Tibial nerve (tissue), 4 donors: Measurements from ENCODE around the gene IGLL5. TPM values are rescaled to one million over a fixed set of nuclear protein-coding genes. Genes with fewer than 3 reads are reported as not detected.
A peak's percentile ranks its signal among the peaks of the same experiment; 100 is the strongest.

ENCODE experiments used
- DNase-seq, 2 donors: peaks; one replicate each; pipeline ENCODE4 v3.0.0-alpha.2; 2019; ENCODE audit warnings: low spot score in 2 of 2
- H3K27ac ChIP-seq, 4 donors: fragments of 200-600 bp; sonication (generic) in 3 of 4; one replicate each; pipeline ENCODE4 v1.5.1; 2017 to 2019; ENCODE audit warnings: mild to moderate bottlenecking in 1 of 4
- H3K27me3 ChIP-seq, 2 donors: fragments of 200-600 bp; sonication (generic) in 1 of 2; one replicate each; pipeline versions ENCODE4 v1.5.1 to v1.6.0; 2017 to 2019
- H3K36me3 ChIP-seq, 3 donors: fragments of 200-600 bp; sonication (generic); one replicate each; pipeline ENCODE4 v1.5.1; 2018 to 2019
- H3K4me1 ChIP-seq, 4 donors: fragments of 200-600 bp; sonication (generic) in 3 of 4; one replicate each; pipeline ENCODE4 v1.5.1; 2017 to 2019
- H3K4me3 ChIP-seq, 4 donors: fragments of 200-600 bp; sonication (generic) in 3 of 4; one replicate each; pipeline ENCODE4 v1.5.1; 2017 to 2019; ENCODE audit warnings: mild to moderate bottlenecking in 1 of 4, moderate library complexity in 1 of 4
- H3K9me3 ChIP-seq, 4 donors: fragments of 200-600 bp; sonication (generic) in 3 of 4; one replicate each; pipeline ENCODE4 v1.5.1; 2017 to 2019
- CTCF ChIP-seq, 5 experiments: fragments of 200-600 bp in 3 of 5; fragments of 450-650 bp in 2 of 5; sonication (generic) in 3 of 5; IDR thresholded peaks; one replicate each; pipeline ENCODE4 v1.5.1; 2016 to 2019; ENCODE audit warnings: antibody characterized with exemption in 5 of 5, mild to moderate bottlenecking in 3 of 5, moderate library complexity in 2 of 5
- EP300 ChIP-seq, 2 donors: sonication (generic); formaldehyde crosslinking; IDR thresholded peaks; one replicate each; pipeline ENCODE4 v1.6.1; 2017; ENCODE audit warnings: antibody characterized with exemption in 2 of 2, mild to moderate bottlenecking in 1 of 2
- POLR2A ChIP-seq, 2 donors: fragments of 450-650 bp; IDR thresholded peaks; one replicate each; pipeline ENCODE4 v1.6.1; 2017; ENCODE audit warnings: antibody characterized with exemption in 2 of 2, mild to moderate bottlenecking in 2 of 2, moderate library complexity in 2 of 2
- WGBS, 2 donors: methylation state at CpG; one replicate each; pipeline ENCODE4 v1.1.5; 2018; 5-methylcytosine and 5-hydroxymethylcytosine counted together
- small RNA-seq: library from RNA; depleted of rRNA; stranded (forward); fragments of <200 nt; gene quantifications from one replicate; pipeline ENCODE3, GENCODE V24; 2016
- total RNA-seq, 4 donors: library from RNA; depleted of rRNA; stranded (reverse); fragments of >200 nt; gene quantifications; one replicate each; pipeline ENCODE4 v1.1.0, GENCODE V29; 2016

The IGLL5 gene
- total RNA-seq, 4 donors from 2014 or later = 0.66 to 2.7 (median 2.1) TPM; not detected in 1

GRCh38 chr22:22942511-22943329 is 55.1 kb downstream of the IGLL5 start:
- H3K27ac ChIP-seq = no peak overlapping the region
- peak; percentile 3 to 39 for DNase-seq
- H3K27me3 ChIP-seq = no peaks in the 10 kb centered on the region
- no peaks in the 10 kb centered on the region for H3K4me1 ChIP-seq
- H3K36me3 ChIP-seq = no peaks in the 10 kb centered on the region
- 55% methylated on average over 12 of the region's 12 CpGs for WGBS, 2 donors
- TF ChIP-seq EP300 (IDR thresholded peaks at IDR 0.05) (no peak), POLR2A (IDR thresholded peaks at IDR 0.05) (no peak), CTCF (IDR thresholded peaks at IDR 0.05) (peak; percentile 32 to 49 (median 38))
- no peak overlapping the region for H3K4me3 ChIP-seq
- no peaks in the 10 kb centered on the region for H3K9me3 ChIP-seq

GRCh38 chr22:22943521-22944267 is 56.1 kb downstream of the IGLL5 start:
- Histone ChIP-seq H3K9me3 (no peaks in the 10 kb centered on the region), H3K4me1 (no peaks in the 10 kb centered on the region), H3K27me3 (no peaks in the 10 kb centered on the region), H3K4me3 (no peak overlapping the region), H3K36me3 (no peaks in the 10 kb centered on the region), H3K27ac (no peak overlapping the region)
- 71 to 77% methylated on average over 14 of the region's 14 CpGs for WGBS, 2 donors
- no peak for DNase-seq
- TF ChIP-seq EP300 (IDR thresholded peaks at IDR 0.05) (no peak), CTCF (IDR thresholded peaks at IDR 0.05) (no peak), POLR2A (IDR thresholded peaks at IDR 0.05) (no peak)

- no peaks in the 10 kb centered on the region for H3K9me3 ChIP-seq
- H3K27ac ChIP-seq = no peak overlapping the region
- no peaks in the 10 kb centered on the region for H3K36me3 ChIP-seq
- no peak for DNase-seq
- no peak overlapping the region for H3K4me3 ChIP-seq
- TF ChIP-seq CTCF (IDR thresholded peaks at IDR 0.05) (no peak), EP300 (IDR thresholded peaks at IDR 0.05) (no peak), POLR2A (IDR thresholded peaks at IDR 0.05) (no peak)
- WGBS, 2 donors = 77 to 82% methylated on average over 17 of the region's 18 CpGs
- H3K4me1 ChIP-seq = no peaks in the 10 kb centered on the region
- no peaks in the 10 kb centered on the region for H3K27me3 ChIP-seq
These were observed 56.8 kb downstream of the IGLL5 start for GRCh38 chr22:22944268-22944985.

GRCh38 chr22:22945195-22945594 is 57.6 kb downstream of the IGLL5 start:
- DNase-seq = no peak
- Histone ChIP-seq H3K36me3 (no peaks in the 10 kb centered on the region), H3K9me3 (no peaks in the 10 kb centered on the region), H3K27ac (no peak overlapping the region), H3K4me3 (no peak overlapping the region), H3K4me1 (no peaks in the 10 kb centered on the region), H3K27me3 (no peaks in the 10 kb centered on the region)
- WGBS, 2 donors = 78 to 89% methylated on average over 4 of the region's 4 CpGs
- TF ChIP-seq POLR2A (IDR thresholded peaks at IDR 0.05) (no peak), CTCF (IDR thresholded peaks at IDR 0.05) (no peak), EP300 (IDR thresholded peaks at IDR 0.05) (no peak)

Small RNA genes within 50 kb of the gene (small RNA-seq; reads per million reads assigned to genes)
- not detected for gene IGLC4
- not detected for gene IGLC5
- gene IGLJ1 = not detected
- gene IGLJ2 = not detected
- gene IGLJ3 = not detected
- not detected for gene IGLJ4
- gene IGLJ5 = not detected
- not detected for gene IGLJ6
- not detected for gene IGLJ7
- gene IGLV2-5 = not detected
- not detected for gene IGLV3-2
- gene IGLV3-4 = not detected
- not detected for gene IGLV3-6
- gene IGLV3-7 = not detected
- gene MIR5571 = not detected

Other genes starting within 250 kb of the IGLL5 start
- not detected for gene GGTLC2, start 243.2 kb upstream of the IGLL5 start, total RNA-seq
- gene GNAZ, start 182.7 kb downstream of the IGLL5 start, total RNA-seq = 10 to 100 TPM; 14.1 to 20.1 (median 18.0) TPM